NCI-H1092 (cell line): ENCODE measurements around the gene C1QTNF5.

Experiments
- DNase-seq: peaks from one replicate; lab custom pipeline; 2025; lab: John Stamatoyannopoulos, UW

C1QTNF5 gene

GRCh38 chr11:119295178-119295577, 45.5 kb downstream of the C1QTNF5 start:
- no peak for DNase-seq

- DNase-seq, result no peak
Observed at GRCh38 chr11:119293461-119293860, 47.2 kb downstream of the C1QTNF5 start.

- DNase-seq, result no peak
Observed at GRCh38 chr11:119290894-119291497, 49.7 kb downstream of the C1QTNF5 start.
